PC-9 (cell line): ENCODE results near the gene DAB2. TPM values are rescaled to one million over a fixed set of nuclear protein-coding genes. Genes with fewer than 3 reads are reported as not detected.

Experiments used
- BruUV-seq: library from RNA; stranded (reverse); fragments of 400-500 nt; replicated peaks from 2 replicates; lab custom pipeline; 2021; lab: Mats Ljungman, UMichigan
- CTCF ChIA-PET: fragments of 300-600 bp; sonication (Branson Sonifier 250); formaldehyde crosslinking; loops from one replicate; lab custom pipeline; 2022; ENCODE audit warnings: antibody characterized with exemption; lab: Charles Lee
- POLR2A ChIA-PET: fragments of 300-600 bp; sonication (Branson Sonifier 250); formaldehyde crosslinking; loops from one replicate; lab custom pipeline; 2022; ENCODE audit warnings: antibody characterized with exemption; ENCODE audit not compliant: unreplicated experiment; lab: Charles Lee
- DNase-seq, 2 experiments: peaks; one replicate each; pipeline versions ENCODE4 v3.0.0 to v3.0.0-alpha.2; 2015 to 2022; ENCODE audit warnings: mixed read lengths in 1 of 2
- H2AFZ ChIP-seq: fragments of 200-600 bp; sonication (generic); 2 replicates; pipeline ENCODE4 v1.8.1; 2017; ENCODE audit warnings: antibody characterized with exemption
- H3F3A ChIP-seq: fragments of 200-600 bp; sonication (generic); 2 replicates; pipeline ENCODE4 v1.8.1; 2017; ENCODE audit warnings: antibody characterized with exemption, mild to moderate bottlenecking, low read depth; ENCODE audit not compliant: insufficient read depth
- H3K27ac ChIP-seq: fragments of 200-600 bp; sonication (generic); 2 replicates; pipeline ENCODE4 v1.6.1; 2016; ENCODE audit warnings: mixed run types
- H3K27me3 ChIP-seq: fragments of 200-600 bp; sonication (generic); 2 replicates; pipeline ENCODE4 v1.6.1; 2016; ENCODE audit warnings: low read depth, mixed run types; ENCODE audit not compliant: insufficient read depth
- H3K36me3 ChIP-seq: fragments of 200-600 bp; sonication (generic); 2 replicates; pipeline ENCODE4 v1.6.1; 2016; ENCODE audit warnings: low read depth, mixed run types
- H3K4me1 ChIP-seq: fragments of 200-600 bp; sonication (generic); replicated peaks from 2 replicates; pipeline ENCODE4 v1.6.1; 2016; ENCODE audit warnings: mixed run types; ENCODE audit not compliant: insufficient read depth
- H3K4me2 ChIP-seq: fragments of 200-600 bp; sonication (generic); 2 replicates; pipeline ENCODE4 v1.6.1; 2017; ENCODE audit warnings: mixed run types
- H3K4me3 ChIP-seq: fragments of 200-600 bp; sonication (generic); 2 replicates; pipeline ENCODE4 v1.6.1; 2016; ENCODE audit warnings: mixed run types
- H3K79me2 ChIP-seq: fragments of 200-600 bp; sonication (generic); 2 replicates; pipeline ENCODE4 v1.6.1; 2017; ENCODE audit warnings: low read depth, mixed run types
- H3K9me2 ChIP-seq: fragments of 200-600 bp; sonication (generic); 2 replicates; pipeline ENCODE4 v1.8.1; 2017; ENCODE audit warnings: mild to moderate bottlenecking; ENCODE audit not compliant: insufficient read depth
- H3K9me3 ChIP-seq: fragments of 200-600 bp; sonication (generic); 2 replicates; pipeline ENCODE4 v1.8.1; 2016; ENCODE audit warnings: low read depth; ENCODE audit not compliant: insufficient read depth
- H4K20me1 ChIP-seq: fragments of 200-600 bp; sonication (generic); 2 replicates; pipeline ENCODE4 v1.8.1; 2017; ENCODE audit not compliant: insufficient read depth
- EZH2 ChIP-seq: fragments of 200-600 bp; sonication (generic); IDR thresholded peaks from 2 replicates; pipeline ENCODE4 v1.8.0; 2017; ENCODE audit warnings: antibody characterized with exemption, low read depth
- intact Hi-C: fragments of 100-400 bp; cut with micrococcal nuclease; formaldehyde crosslinking; loops from one replicate; pipeline ENCODE4 v1.10.0; 2022; ENCODE audit not compliant: unreplicated experiment
- total RNA-seq: library from RNA; stranded (reverse); gene quantifications from 2 replicates; pipeline ENCODE4 v1.2.3, GENCODE V29; 2021
- TF ChIP-seq, protein P1 (sequence below): fragments of 200-600 bp; sonication (generic); conservative IDR thresholded peaks from 2 replicates; pipeline ENCODE4 v1.6.1; 2017; ENCODE audit warnings: mixed run types, antibody characterized with exemption, mild to moderate bottlenecking, moderate library complexity

Gene DAB2
- total RNA-seq, 1 experiment from 2014 or later, result 21.0 TPM

DNA sequence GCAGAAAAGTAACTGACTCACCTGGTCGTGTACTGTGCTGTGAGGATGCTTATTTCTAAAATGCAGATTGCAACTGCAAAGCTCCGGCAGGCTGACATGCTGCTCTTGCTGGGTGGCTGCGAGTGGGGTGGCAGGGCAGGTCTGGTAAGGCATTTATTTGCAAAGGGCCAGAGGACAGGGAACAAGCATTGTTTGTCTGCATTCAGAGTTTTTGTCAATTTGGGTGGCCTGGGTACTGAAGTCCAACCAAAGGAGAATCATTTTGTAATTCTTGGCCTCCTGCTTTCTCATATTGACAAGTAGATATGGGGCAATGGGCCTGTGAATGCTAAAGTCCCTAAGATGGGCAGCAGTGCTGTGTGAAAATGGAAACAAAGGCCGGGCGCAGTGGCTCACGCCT, 60.4 kb downstream of the DAB2 start, which contains the start of gene C9:
C9 (minus strand) TSS at position 129 of the 400 bp plus-strand sequence; CDS start at position 98, 31 bp downstream.
- ChIA-PET CTCF (no interaction called here), POLR2A (no interaction called here)
- no peaks in the 10 kb centered on the region for H3K9me2 ChIP-seq
- no peaks in the 10 kb centered on the region for H3F3A ChIP-seq
- no peaks in the 10 kb centered on the region for H3K79me2 ChIP-seq
- no peak within 1 kb of the TSS for H2AFZ ChIP-seq
- TF ChIP-seq, protein P1, sequence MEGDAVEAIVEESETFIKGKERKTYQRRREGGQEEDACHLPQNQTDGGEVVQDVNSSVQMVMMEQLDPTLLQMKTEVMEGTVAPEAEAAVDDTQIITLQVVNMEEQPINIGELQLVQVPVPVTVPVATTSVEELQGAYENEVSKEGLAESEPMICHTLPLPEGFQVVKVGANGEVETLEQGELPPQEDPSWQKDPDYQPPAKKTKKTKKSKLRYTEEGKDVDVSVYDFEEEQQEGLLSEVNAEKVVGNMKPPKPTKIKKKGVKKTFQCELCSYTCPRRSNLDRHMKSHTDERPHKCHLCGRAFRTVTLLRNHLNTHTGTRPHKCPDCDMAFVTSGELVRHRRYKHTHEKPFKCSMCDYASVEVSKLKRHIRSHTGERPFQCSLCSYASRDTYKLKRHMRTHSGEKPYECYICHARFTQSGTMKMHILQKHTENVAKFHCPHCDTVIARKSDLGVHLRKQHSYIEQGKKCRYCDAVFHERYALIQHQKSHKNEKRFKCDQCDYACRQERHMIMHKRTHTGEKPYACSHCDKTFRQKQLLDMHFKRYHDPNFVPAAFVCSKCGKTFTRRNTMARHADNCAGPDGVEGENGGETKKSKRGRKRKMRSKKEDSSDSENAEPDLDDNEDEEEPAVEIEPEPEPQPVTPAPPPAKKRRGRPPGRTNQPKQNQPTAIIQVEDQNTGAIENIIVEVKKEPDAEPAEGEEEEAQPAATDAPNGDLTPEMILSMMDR, result no peak
- no peak for TF ChIP-seq EZH2
- no peak within 1 kb of the TSS for H3K27ac ChIP-seq
- H3K4me3 ChIP-seq, result no peak within 1 kb of the TSS
- H3K27me3 ChIP-seq, result no peaks in the 10 kb centered on the region
- BruUV-seq, result no TSS peak
- H4K20me1 ChIP-seq, result no peaks in the 10 kb centered on the region
- H3K9me3 ChIP-seq, result no peaks in the 10 kb centered on the region
- H3K4me1 ChIP-seq, result 0 out of 2 replicates have a peak, but pooled peaks cover 4% of the 10 kb centered on the region
- peak in 1 of 2 experiments; percentile 12 for DNase-seq
- H3K4me2 ChIP-seq, result no peak within 1 kb of the TSS
- intact Hi-C loops, result no loop called here
- no peaks in the 10 kb centered on the region for H3K36me3 ChIP-seq

DNA sequence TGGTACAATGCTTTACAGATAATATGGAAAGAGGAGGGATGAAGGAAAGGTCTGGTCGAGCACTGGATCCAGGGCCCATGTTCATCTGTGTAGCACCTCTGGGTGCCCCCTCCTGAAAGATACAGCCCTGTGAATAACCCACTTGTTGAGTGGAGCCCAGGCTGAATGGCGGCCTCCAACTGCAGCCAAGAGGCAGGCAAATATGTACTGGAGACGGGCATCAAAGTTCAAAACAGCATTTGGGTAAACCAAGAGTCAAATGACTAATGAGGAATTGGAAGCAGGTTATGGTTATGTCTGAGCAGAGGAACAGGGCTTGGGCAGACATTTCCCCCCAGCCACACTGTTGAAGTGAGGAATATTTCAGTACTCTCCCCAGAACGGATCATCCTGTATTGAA, 61.6 kb downstream of the DAB2 start:
- H3K9me3 ChIP-seq, result no peaks in the 10 kb centered on the region; the same call in 1 of the 2 replicates
- H3F3A ChIP-seq, result no peaks in the 10 kb centered on the region
- ChIA-PET POLR2A (no interaction called here), CTCF (no interaction called here)
- BruUV-seq, result no TSS peak
- intact Hi-C loops, result no loop called here
- no peaks in the 10 kb centered on the region for H3K36me3 ChIP-seq
- H3K9me2 ChIP-seq, result no peaks in the 10 kb centered on the region
- H3K79me2 ChIP-seq, result no peaks in the 10 kb centered on the region
- TF ChIP-seq, protein P1, result no peak
- no peak for TF ChIP-seq EZH2
- no peak overlapping the region for H2AFZ ChIP-seq
- 0 out of 2 replicates have a peak, but pooled peaks cover 4% of the 10 kb centered on the region for H3K4me1 ChIP-seq
- no peak overlapping the region for H3K4me2 ChIP-seq
- H4K20me1 ChIP-seq, result no peaks in the 10 kb centered on the region
- H3K27me3 ChIP-seq, result no peaks in the 10 kb centered on the region
- no peak overlapping the region for H3K27ac ChIP-seq
- peak in 1 of 2 experiments; percentile 19 for DNase-seq
- H3K4me3 ChIP-seq, result no peak overlapping the region

DNA sequence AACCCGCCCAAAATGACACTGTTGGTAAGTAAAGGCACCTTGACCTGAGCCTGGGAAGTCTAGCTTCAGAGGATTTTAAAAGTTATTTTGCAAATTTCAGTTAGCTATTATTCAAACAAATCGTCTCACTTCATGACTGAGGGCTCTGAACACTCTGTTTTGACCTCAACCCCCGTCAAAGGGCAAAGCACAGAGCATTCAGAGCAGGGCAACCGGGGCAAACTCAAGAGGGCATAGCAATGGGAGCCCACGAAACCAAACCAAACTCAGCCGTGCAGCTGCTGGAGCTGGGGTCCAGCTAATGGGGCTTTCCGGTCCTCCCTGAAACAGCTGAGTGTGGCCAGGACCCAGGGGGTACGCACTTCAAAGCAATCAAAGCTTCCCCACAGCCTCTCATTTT, 62.1 kb downstream of the DAB2 start:
- Histone ChIP-seq H3K27me3 (no peaks in the 10 kb centered on the region), H3K4me2 (no peak overlapping the region), H4K20me1 (no peaks in the 10 kb centered on the region), H3K27ac (no peak overlapping the region), H3F3A (no peaks in the 10 kb centered on the region), H3K9me2 (no peaks in the 10 kb centered on the region), H3K36me3 (no peaks in the 10 kb centered on the region), H3K79me2 (no peaks in the 10 kb centered on the region), H3K4me1 (0 out of 2 replicates have a peak, but pooled peaks cover 4% of the 10 kb centered on the region), H3K9me3 (no peaks in the 10 kb centered on the region; the same call in 1 of the 2 replicates), H2AFZ (peak overlapping the region; percentile 36; the same call in 1 of the 2 replicates), H3K4me3 (no peak overlapping the region)
- DNase-seq, result peak in 1 of 2 experiments; percentile 21
- TF ChIP-seq EZH2, result no peak
- TF ChIP-seq, protein P1, result no peak
- ChIA-PET CTCF (no interaction called here), POLR2A (interaction anchor here (0.5 kb wide), 1 partner anchor 321 kb away, joined by 3 read pairs; no protein-coding TSS in a partner anchor)
- no TSS peak for BruUV-seq
- intact Hi-C loops, result no loop called here
